K562 (cell line): Measurements from ENCODE around the gene VTA1.

Experiments used
- CSDE1 ChIP-seq, 2 experiments: fragments of 450-650 bp; IDR thresholded peaks; 2 replicates each; pipeline ENCODE4 v1.6.1; 2016; ENCODE audit warnings: mild to moderate bottlenecking in 1 of 2
- HDAC6 ChIP-seq: IDR thresholded peaks from 2 replicates; pipeline ENCODE4 v1.6.1; 2012; ENCODE audit warnings: low read depth, mild to moderate bottlenecking, control low read depth, inconsistent platforms, low read length, moderate library complexity
- POLR2AphosphoS5 ChIP-seq: IDR thresholded peaks from 2 replicates; pipeline ENCODE4 v1.6.1; 2011; ENCODE audit warnings: mild to moderate bottlenecking, low read depth, low read length, moderate library complexity; ENCODE audit not compliant: control insufficient read depth, insufficient read depth
- USF2 ChIP-seq: sonication (generic); formaldehyde crosslinking; IDR thresholded peaks from 2 replicates; pipeline ENCODE4 v1.5.0; 2020; ENCODE audit warnings: missing genetic modification reagents

GRCh38 chr6:142132625-142133024 is 14.4 kb upstream of the VTA1 start, which contains the start of gene GJE1:
- TF ChIP-seq CSDE1 (IDR thresholded peaks at IDR 0.05), result no peak
- TF ChIP-seq HDAC6, result no peak
- no peak for TF ChIP-seq POLR2AphosphoS5
- no peak for TF ChIP-seq USF2 (CRISPR knock-in tag)
